Choroid plexus epithelial cell (primary cell): Measurements from ENCODE around the gene KIF16B.
A peak's percentile ranks its signal among the peaks of the same experiment; 100 is the strongest.

Source experiments
- DNase-seq: peaks from one replicate; pipeline ENCODE4 v3.0.0-alpha.2; 2010; ENCODE audit warnings: low read depth
- H3K4me3 ChIP-seq: 2 replicates; pipeline ENCODE4 v1.5.1; 2011; ENCODE audit warnings: low read depth, mild to moderate bottlenecking, control low read depth, low read length, moderate library complexity
- TF ChIP-seq, protein P1 (sequence below): conservative IDR thresholded peaks from 2 replicates; pipeline ENCODE4 v1.5.1; 2011; ENCODE audit warnings: low read depth, mild to moderate bottlenecking, control low read depth, inconsistent platforms, low read length, moderate library complexity

The KIF16B gene

DNA sequence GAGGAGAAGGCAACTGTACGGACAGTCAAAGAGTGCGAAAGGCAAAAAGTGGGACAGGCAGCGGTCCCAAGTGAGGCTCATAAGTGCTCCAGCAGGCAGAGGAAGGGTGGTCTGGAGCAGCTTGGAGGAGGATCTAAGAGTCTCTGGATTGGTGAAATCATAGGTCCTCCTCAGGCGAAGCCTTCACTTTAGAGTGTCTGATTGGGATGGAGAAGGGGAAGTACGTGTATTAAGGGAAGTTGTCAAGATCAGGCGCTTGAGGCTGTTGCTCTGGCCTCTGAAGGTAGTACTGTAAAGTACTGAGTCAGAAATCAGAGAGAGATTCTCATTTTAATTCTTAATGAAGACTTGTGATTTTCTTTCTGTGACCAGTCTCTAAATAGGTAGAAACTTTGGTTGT lies 185.6 kb downstream of the KIF16B start:
- H3K4me3 ChIP-seq = no peak overlapping the region
- TF ChIP-seq, protein P1, sequence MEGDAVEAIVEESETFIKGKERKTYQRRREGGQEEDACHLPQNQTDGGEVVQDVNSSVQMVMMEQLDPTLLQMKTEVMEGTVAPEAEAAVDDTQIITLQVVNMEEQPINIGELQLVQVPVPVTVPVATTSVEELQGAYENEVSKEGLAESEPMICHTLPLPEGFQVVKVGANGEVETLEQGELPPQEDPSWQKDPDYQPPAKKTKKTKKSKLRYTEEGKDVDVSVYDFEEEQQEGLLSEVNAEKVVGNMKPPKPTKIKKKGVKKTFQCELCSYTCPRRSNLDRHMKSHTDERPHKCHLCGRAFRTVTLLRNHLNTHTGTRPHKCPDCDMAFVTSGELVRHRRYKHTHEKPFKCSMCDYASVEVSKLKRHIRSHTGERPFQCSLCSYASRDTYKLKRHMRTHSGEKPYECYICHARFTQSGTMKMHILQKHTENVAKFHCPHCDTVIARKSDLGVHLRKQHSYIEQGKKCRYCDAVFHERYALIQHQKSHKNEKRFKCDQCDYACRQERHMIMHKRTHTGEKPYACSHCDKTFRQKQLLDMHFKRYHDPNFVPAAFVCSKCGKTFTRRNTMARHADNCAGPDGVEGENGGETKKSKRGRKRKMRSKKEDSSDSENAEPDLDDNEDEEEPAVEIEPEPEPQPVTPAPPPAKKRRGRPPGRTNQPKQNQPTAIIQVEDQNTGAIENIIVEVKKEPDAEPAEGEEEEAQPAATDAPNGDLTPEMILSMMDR = no peak
- DNase-seq = no peak

DNA sequence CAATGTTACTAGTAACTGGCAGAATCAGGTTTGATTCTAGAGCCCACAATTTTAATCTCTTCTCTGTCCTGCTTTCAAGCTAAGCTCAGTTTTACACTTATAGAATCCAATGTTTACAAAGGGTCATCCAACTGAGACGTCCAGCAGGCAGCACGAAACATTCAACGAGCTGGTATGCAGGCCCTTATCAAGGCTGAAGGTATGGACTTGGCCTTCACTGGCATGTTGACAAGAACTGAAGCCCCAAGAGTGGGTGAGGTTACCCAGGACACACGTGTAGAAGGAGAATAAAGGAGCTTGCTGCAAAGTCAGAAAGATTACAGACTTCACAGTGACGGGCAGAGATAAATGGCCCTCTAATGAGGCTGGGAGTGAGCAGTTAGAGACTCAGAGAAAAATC lies 187.4 kb downstream of the KIF16B start:
- TF ChIP-seq, protein P1 = no peak
- H3K4me3 ChIP-seq = no peak overlapping the region
- DNase-seq = no peak

DNA sequence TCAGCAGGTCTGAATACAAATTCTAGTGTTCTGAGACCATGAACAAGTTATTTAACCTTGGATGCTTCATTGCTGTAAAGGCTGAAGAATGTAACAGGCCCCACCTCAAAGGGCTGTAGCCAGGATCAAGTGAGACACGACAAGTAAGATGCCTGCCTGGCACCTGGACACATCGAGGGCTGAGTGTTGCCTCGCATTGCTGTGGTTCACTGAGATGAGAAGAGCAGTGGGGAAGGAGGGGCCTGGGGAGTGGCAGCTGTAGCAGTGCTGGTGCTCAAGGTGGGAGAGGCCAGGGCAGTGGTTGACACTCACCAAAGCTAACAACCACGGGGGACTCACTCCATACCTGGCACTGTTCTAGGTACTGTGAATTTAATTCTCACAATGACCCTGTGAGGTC lies 187.8 kb downstream of the KIF16B start:
- DNase-seq = no peak
- no peak overlapping the region for H3K4me3 ChIP-seq
- TF ChIP-seq, protein P1 = no peak

DNA sequence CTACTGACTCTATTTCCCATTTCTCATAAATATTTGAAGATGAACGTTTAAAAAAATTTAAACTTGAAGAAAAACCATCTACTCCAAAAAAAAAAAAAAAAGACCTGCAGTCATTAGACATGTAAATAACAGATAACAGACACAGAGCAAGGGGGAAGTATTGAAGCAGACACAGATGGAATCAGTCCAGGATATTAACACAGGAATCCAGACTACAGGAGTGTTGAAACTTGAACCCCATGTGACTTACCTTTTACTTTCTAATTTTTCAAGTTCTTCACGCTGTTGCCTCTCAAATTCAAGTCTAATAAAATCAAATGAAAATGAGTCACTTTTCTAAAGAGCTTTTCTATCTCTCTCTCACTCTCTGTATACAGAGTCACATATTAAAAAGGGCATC lies 191.8 kb downstream of the KIF16B start:
- DNase-seq = peak; percentile 7
- TF ChIP-seq, protein P1 = no peak
- H3K4me3 ChIP-seq = no peak overlapping the region

DNA sequence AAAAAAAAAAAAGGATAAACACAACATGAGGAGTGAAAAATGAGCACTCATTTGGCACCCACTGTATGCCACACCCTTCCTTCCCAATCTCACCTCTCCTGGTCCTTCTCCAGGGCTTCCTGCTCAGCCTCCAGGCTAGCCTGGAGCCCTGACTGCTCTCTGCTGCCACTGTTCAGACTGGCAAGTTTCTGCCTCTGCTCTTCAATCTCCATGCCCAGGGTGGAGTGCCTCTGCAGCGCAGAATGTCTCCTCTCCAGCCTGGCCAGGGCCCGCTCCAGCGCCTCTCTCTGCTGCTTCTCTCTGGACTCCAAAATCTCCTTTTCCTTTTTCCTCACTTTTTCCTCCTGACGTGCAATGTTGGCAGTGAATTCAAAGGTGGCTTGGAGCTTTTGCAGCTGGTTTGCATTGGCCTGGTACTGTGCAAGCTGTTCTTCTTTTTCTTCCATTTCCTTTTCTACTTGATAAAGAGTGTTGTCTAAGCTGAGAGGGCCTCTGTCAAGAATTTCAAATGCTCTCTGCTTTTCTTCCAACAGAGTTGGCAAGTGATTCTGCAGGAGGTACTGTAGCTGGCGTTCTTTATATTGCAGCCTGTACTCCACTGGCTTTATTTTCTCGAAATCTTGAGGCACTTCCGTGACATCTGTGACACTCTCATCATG lies 194.4 kb downstream of the KIF16B start:
- DNase-seq = no peak
- TF ChIP-seq, protein P1 = no peak
- H3K4me3 ChIP-seq = no peak overlapping the region

DNA sequence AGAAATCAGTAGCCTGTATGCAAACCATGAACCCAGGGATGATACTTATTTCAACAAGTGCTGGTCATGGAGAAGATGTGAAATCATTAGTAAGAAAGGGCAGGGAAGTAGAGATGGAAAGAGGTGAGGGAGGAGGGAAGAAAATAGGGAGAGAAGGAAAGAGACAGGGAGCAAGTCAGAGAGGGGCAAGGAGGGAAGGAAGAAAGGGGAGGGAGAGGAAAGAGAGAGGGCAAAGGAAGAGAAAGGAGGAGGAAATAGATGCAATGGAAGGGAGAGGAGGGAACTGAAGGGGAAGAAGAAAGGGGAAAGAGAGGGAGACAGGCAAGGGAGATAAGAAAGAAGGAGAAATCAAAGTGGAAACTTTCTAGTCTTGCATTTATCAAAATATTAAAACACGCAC lies 195.1 kb downstream of the KIF16B start:
- no peak overlapping the region for H3K4me3 ChIP-seq
- TF ChIP-seq, protein P1 = no peak
- DNase-seq = no peak

DNA sequence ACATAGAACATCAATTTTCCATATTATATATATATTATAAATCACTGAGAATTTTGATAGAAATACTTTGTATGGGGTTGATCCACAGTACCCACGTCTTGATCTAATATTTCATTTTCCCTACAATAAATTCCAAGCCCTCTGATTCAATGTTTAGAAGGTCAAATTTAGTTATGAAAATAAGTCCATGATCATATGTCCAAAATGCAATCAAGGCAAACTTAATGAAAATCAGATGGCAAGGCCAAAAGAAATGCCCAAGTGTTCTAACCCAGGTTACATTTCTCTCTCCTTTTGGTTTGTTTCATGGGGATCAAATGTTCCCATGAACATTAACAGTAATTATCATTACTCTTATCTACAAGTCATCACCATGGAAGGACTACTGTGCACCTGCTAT lies 203.8 kb downstream of the KIF16B start:
- no peak for DNase-seq
- TF ChIP-seq, protein P1 = no peak

More for the DNA sequence above, 203.8 kb downstream of the KIF16B start:
- no peak overlapping the region for H3K4me3 ChIP-seq
